Loucy (cell line): Measurements from ENCODE around the gene AGBL1.

Experiments used
- EZH2phosphoT487 ChIP-seq: fragments of 200-600 bp; IDR thresholded peaks from 2 replicates; pipeline ENCODE4 v1.6.1; 2018; ENCODE audit warnings: antibody characterized with exemption, mild to moderate bottlenecking, moderate library complexity, borderline replicate concordance
- TF ChIP-seq, protein P1 (sequence below): fragments of 200-600 bp; sonication (generic); conservative IDR thresholded peaks from 2 replicates; pipeline ENCODE4 v1.5.1; 2014; ENCODE audit warnings: mild to moderate bottlenecking, antibody characterized with exemption, low read length

DNA sequence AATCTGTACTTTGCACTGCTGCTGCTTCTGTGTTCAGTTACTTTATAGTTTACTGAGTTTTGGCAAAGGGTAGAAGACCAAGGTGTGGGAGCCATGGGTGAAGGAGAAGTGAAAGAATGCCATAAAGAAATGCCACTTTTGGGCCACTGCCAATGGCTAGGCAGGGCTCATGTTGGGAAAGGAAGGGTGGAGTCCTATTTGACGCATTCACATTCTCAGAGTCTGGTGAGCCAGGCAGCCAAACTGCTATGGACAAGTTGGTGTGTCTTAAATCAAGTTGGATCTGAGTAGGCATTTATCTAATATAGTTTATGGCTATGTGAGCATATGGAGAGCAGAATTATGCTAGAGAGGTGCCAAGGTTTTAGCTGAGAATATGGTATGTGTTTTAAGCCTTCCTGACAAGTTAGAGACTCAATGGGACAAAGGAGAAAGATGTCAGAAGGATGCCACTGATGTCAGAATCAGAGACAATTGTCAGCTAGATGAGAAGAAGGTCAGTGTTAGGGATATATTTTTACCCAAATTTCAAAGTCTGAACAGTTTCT lies 296.1 kb downstream of the AGBL1 start:
- TF ChIP-seq, protein P1, sequence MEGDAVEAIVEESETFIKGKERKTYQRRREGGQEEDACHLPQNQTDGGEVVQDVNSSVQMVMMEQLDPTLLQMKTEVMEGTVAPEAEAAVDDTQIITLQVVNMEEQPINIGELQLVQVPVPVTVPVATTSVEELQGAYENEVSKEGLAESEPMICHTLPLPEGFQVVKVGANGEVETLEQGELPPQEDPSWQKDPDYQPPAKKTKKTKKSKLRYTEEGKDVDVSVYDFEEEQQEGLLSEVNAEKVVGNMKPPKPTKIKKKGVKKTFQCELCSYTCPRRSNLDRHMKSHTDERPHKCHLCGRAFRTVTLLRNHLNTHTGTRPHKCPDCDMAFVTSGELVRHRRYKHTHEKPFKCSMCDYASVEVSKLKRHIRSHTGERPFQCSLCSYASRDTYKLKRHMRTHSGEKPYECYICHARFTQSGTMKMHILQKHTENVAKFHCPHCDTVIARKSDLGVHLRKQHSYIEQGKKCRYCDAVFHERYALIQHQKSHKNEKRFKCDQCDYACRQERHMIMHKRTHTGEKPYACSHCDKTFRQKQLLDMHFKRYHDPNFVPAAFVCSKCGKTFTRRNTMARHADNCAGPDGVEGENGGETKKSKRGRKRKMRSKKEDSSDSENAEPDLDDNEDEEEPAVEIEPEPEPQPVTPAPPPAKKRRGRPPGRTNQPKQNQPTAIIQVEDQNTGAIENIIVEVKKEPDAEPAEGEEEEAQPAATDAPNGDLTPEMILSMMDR = no peak
- TF ChIP-seq EZH2phosphoT487 = no peak
